DMS 273 treated with DMSO at 0.1 percent for 48 hours (cell line): ENCODE data around the gene CSTPP1.

Experiments used
- DNase-seq: peaks from one replicate; lab custom pipeline; 2025; lab: John Stamatoyannopoulos, UW

The CSTPP1 gene

GRCh38 chr11:46936138-46937110, at the start of gene CSTPP1:
CSTPP1 (plus strand) TSS chr11:46936761; CDS start chr11:46936806, 45 bp downstream.
- peak; percentile 48 for DNase-seq

- no peak for DNase-seq
These were observed 47.9 kb upstream of the CSTPP1 start for GRCh38 chr11:46888636-46889035.

- no peak for DNase-seq
These were observed 47.3 kb upstream of the CSTPP1 start for GRCh38 chr11:46889251-46889650.

- DNase-seq: peak; percentile 15
These were observed 46.7 kb upstream of the CSTPP1 start for GRCh38 chr11:46889689-46890475.

- no peak for DNase-seq
These were observed 45.9 kb upstream of the CSTPP1 start for GRCh38 chr11:46890665-46891064.

GRCh38 chr11:46892109-46892508, 44.5 kb upstream of the CSTPP1 start:
- no peak for DNase-seq

- DNase-seq: no peak
These were observed 43.7 kb upstream of the CSTPP1 start for GRCh38 chr11:46892838-46893237.

- no peak for DNase-seq
These were observed 42.1 kb upstream of the CSTPP1 start for GRCh38 chr11:46894506-46894905.

GRCh38 chr11:46894961-46895360, 41.6 kb upstream of the CSTPP1 start:
- DNase-seq: no peak

- DNase-seq: peak; percentile 40
These were observed 40.7 kb upstream of the CSTPP1 start for GRCh38 chr11:46895821-46896220.

GRCh38 chr11:46896719-46897406, 39.7 kb upstream of the CSTPP1 start:
- DNase-seq: no peak

- DNase-seq: no peak
These were observed 38.0 kb upstream of the CSTPP1 start for GRCh38 chr11:46898396-46899095.

GRCh38 chr11:46899501-46900025, 37.0 kb upstream of the CSTPP1 start:
- DNase-seq: no peak

GRCh38 chr11:46900091-46900746, 36.3 kb upstream of the CSTPP1 start:
- DNase-seq: no peak

GRCh38 chr11:46901156-46901555, 35.4 kb upstream of the CSTPP1 start:
- no peak for DNase-seq

- DNase-seq: no peak
These were observed 33.9 kb upstream of the CSTPP1 start for GRCh38 chr11:46902694-46903093.

- no peak for DNase-seq
These were observed 32.7 kb upstream of the CSTPP1 start for GRCh38 chr11:46903846-46904245.

GRCh38 chr11:46905806-46906205, 30.8 kb upstream of the CSTPP1 start:
- no peak for DNase-seq

- no peak for DNase-seq
These were observed 29.9 kb upstream of the CSTPP1 start for GRCh38 chr11:46906609-46907041.

- no peak for DNase-seq
These were observed 29.0 kb upstream of the CSTPP1 start for GRCh38 chr11:46907606-46908005.
